Stimulated activated effector memory CD8-positive, alpha-beta T cell treated with anti-CD3 and anti-CD28 coated beads, Interleukin-12 subunit alpha, Interleukin-12 subunit beta, amount 100 ng/mL, for 72 hours (primary cell): ENCODE results near the gene ARFRP1.

ENCODE experiments used
- ATAC-seq: fragments of 150-1000 bp; cut with Tn5 transposase; 2 replicates; pipeline ENCODE4 v1.10.0; 2021
- DNase-seq, 2 donors: peaks; one replicate each; pipeline ENCODE4 v3.0.0; 2021 to 2022; ENCODE audit warnings: low spot score in 2 of 2
- H3K27ac Mint-ChIP-seq: one replicate; pipeline ENCODE4 v1.8.0; 2022; ENCODE audit warnings: mild to moderate bottlenecking, mixed read lengths
- H3K36me3 Mint-ChIP-seq: one replicate; pipeline ENCODE4 v1.8.0; 2022; ENCODE audit warnings: mild to moderate bottlenecking, mixed read lengths
- H3K4me1 Mint-ChIP-seq: one replicate; pipeline ENCODE4 v1.8.0; 2022; ENCODE audit warnings: mixed read lengths
- H3K4me3 Mint-ChIP-seq: one replicate; pipeline ENCODE4 v1.8.0; 2022; ENCODE audit warnings: mild to moderate bottlenecking, mixed read lengths
- H3K9me3 Mint-ChIP-seq: one replicate; pipeline ENCODE4 v1.8.0; 2022; ENCODE audit warnings: mixed read lengths

ARFRP1 gene

GRCh38 chr20:63746751-63747315 lies 39.1 kb upstream of the ARFRP1 start:
- Mint-ChIP-seq H3K4me3 (no peak overlapping the region), H3K4me1 (peaks cover 19% of the 10 kb centered on the region), H3K36me3 (peaks cover 13% of the 10 kb centered on the region), H3K27ac (no peak overlapping the region), H3K9me3 (no peaks in the 10 kb centered on the region)
- no peak for DNase-seq
- no peak for ATAC-seq

- ATAC-seq (no peak), DNase-seq (no peak)
- Mint-ChIP-seq H3K9me3 (no peaks in the 10 kb centered on the region), H3K4me3 (no peak overlapping the region), H3K4me1 (peaks cover 12% of the 10 kb centered on the region), H3K27ac (no peak overlapping the region), H3K36me3 (peaks cover 17% of the 10 kb centered on the region)
Measured at GRCh38 chr20:63745961-63746731, 38.4 kb upstream of the ARFRP1 start.

GRCh38 chr20:63745424-63745805 lies 37.6 kb upstream of the ARFRP1 start:
- H3K9me3 Mint-ChIP-seq: no peaks in the 10 kb centered on the region
- no peak overlapping the region for H3K27ac Mint-ChIP-seq
- no peak for DNase-seq
- peaks cover 17% of the 10 kb centered on the region for H3K36me3 Mint-ChIP-seq
- ATAC-seq: no peak
- H3K4me1 Mint-ChIP-seq: peaks cover 5% of the 10 kb centered on the region
- H3K4me3 Mint-ChIP-seq: no peak overlapping the region

GRCh38 chr20:63744574-63745423 lies 37.0 kb upstream of the ARFRP1 start:
- Mint-ChIP-seq H3K9me3 (no peaks in the 10 kb centered on the region), H3K36me3 (peaks cover 17% of the 10 kb centered on the region), H3K4me3 (no peak overlapping the region), H3K27ac (no peak overlapping the region), H3K4me1 (peaks cover 4% of the 10 kb centered on the region)
- DNase-seq (no peak), ATAC-seq (no peak)

GRCh38 chr20:63744158-63744557 lies 36.4 kb upstream of the ARFRP1 start:
- Mint-ChIP-seq H3K9me3 (no peaks in the 10 kb centered on the region), H3K4me3 (no peak overlapping the region), H3K27ac (no peak overlapping the region), H3K36me3 (peaks cover 17% of the 10 kb centered on the region), H3K4me1 (no peaks in the 10 kb centered on the region)
- ATAC-seq (no peak), DNase-seq (no peak)

GRCh38 chr20:63743210-63743970 lies 35.6 kb upstream of the ARFRP1 start:
- Mint-ChIP-seq H3K4me1 (no peaks in the 10 kb centered on the region), H3K9me3 (no peaks in the 10 kb centered on the region), H3K4me3 (no peak overlapping the region), H3K27ac (no peak overlapping the region), H3K36me3 (peaks cover 17% of the 10 kb centered on the region)
- DNase-seq (no peak), ATAC-seq (no peak)

GRCh38 chr20:63742381-63743024 lies 34.7 kb upstream of the ARFRP1 start:
- Mint-ChIP-seq H3K9me3 (no peaks in the 10 kb centered on the region), H3K4me3 (no peak overlapping the region), H3K36me3 (peaks cover 17% of the 10 kb centered on the region), H3K4me1 (no peaks in the 10 kb centered on the region), H3K27ac (no peak overlapping the region)
- no peak for DNase-seq
- no peak for ATAC-seq

GRCh38 chr20:63741676-63742380 lies 34.1 kb upstream of the ARFRP1 start:
- H3K4me3 Mint-ChIP-seq: peak overlapping the region; percentile 55
- H3K27ac Mint-ChIP-seq: no peak overlapping the region
- DNase-seq: no peak
- peaks cover 17% of the 10 kb centered on the region for H3K36me3 Mint-ChIP-seq
- peaks cover 4% of the 10 kb centered on the region for H3K4me1 Mint-ChIP-seq
- ATAC-seq: no peak
- no peaks in the 10 kb centered on the region for H3K9me3 Mint-ChIP-seq

- Mint-ChIP-seq H3K27ac (no peak overlapping the region), H3K9me3 (no peaks in the 10 kb centered on the region), H3K4me3 (peak overlapping the region; percentile 55), H3K36me3 (peaks cover 21% of the 10 kb centered on the region), H3K4me1 (peaks cover 9% of the 10 kb centered on the region)
- DNase-seq (no peak), ATAC-seq (no peak)
Measured at GRCh38 chr20:63741354-63741675, 33.5 kb upstream of the ARFRP1 start.

GRCh38 chr20:63740627-63741353 lies 33.0 kb upstream of the ARFRP1 start:
- Mint-ChIP-seq H3K4me3 (peak overlapping the region; percentile 55), H3K9me3 (no peaks in the 10 kb centered on the region), H3K36me3 (peaks cover 26% of the 10 kb centered on the region), H3K27ac (no peak overlapping the region), H3K4me1 (peaks cover 14% of the 10 kb centered on the region)
- ATAC-seq (peak; percentile 23), DNase-seq (no peak)

GRCh38 chr20:63740070-63740626 lies 32.4 kb upstream of the ARFRP1 start:
- H3K4me1 Mint-ChIP-seq: peaks cover 20% of the 10 kb centered on the region
- no peaks in the 10 kb centered on the region for H3K9me3 Mint-ChIP-seq
- ATAC-seq (peak; percentile 24), DNase-seq (peak in 1 of 2 donors; percentile 32)
- H3K36me3 Mint-ChIP-seq: peaks cover 26% of the 10 kb centered on the region
- peak overlapping the region; percentile 55 for H3K4me3 Mint-ChIP-seq
- H3K27ac Mint-ChIP-seq: no peak overlapping the region

GRCh38 chr20:63739130-63740069 lies 31.6 kb upstream of the ARFRP1 start, which contains the start of gene SLC2A4RG:
TSS of gene SLC2A4RG (plus strand) at chr20:63739776. CDS start at chr20:63739913, 137 bp downstream.
- H3K27ac Mint-ChIP-seq: peak within 1 kb of the TSS; percentile 26
- DNase-seq (peak; percentile 65 to 76), ATAC-seq (peak; percentile 69)
- peaks cover 26% of the 10 kb centered on the region for H3K36me3 Mint-ChIP-seq
- no peaks in the 10 kb centered on the region for H3K9me3 Mint-ChIP-seq
- H3K4me1 Mint-ChIP-seq: peaks cover 20% of the 10 kb centered on the region
- H3K4me3 Mint-ChIP-seq: peak within 1 kb of the TSS; percentile 76
